OCI-LY7 (cell line): Measurements from ENCODE around the gene WDFY2. TPM values are rescaled to one million over a fixed set of nuclear protein-coding genes. Genes with fewer than 3 reads are reported as not detected.

Source experiments
- BruUV-seq: library from RNA; stranded (reverse); fragments of 400-500 nt; replicated peaks from 2 replicates; lab custom pipeline; 2021; lab: Mats Ljungman, UMichigan
- CTCF ChIA-PET: fragments of 300-600 bp; sonication (Branson Sonifier 250); formaldehyde crosslinking; loops from one replicate; lab custom pipeline; 2022; ENCODE audit warnings: antibody characterized with exemption; ENCODE audit not compliant: unreplicated experiment; lab: Charles Lee
- POLR2A ChIA-PET: fragments of 300-600 bp; sonication (Branson Sonifier 250); formaldehyde crosslinking; loops from one replicate; lab custom pipeline; 2022; ENCODE audit warnings: antibody characterized with exemption; lab: Charles Lee
- DNase-seq: peaks from one replicate; pipeline ENCODE4 v3.0.0-alpha.2; 2015; ENCODE audit warnings: low spot score
- H2AFZ ChIP-seq: fragments of 200-600 bp; sonication (generic), shearing (Covaris generic); 2 replicates; pipeline ENCODE4 v1.6.1; 2014; ENCODE audit warnings: mild to moderate bottlenecking, antibody characterized with exemption, low read length, moderate library complexity
- H3K27ac ChIP-seq: fragments of 200-600 bp; sonication (generic); 2 replicates; pipeline ENCODE4 v1.5.1; 2014; ENCODE audit warnings: mixed run types, low read depth, mild to moderate bottlenecking, moderate library complexity, low read length, inconsistent platforms; ENCODE audit not compliant: poor library complexity, severe bottlenecking
- H3K36me3 ChIP-seq: fragments of 200-600 bp; sonication (generic); 2 replicates; pipeline ENCODE4 v1.6.1; 2014; ENCODE audit warnings: mild to moderate bottlenecking, antibody characterized with exemption, low read length, moderate library complexity, mixed read lengths; ENCODE audit not compliant: insufficient read depth
- H3K4me1 ChIP-seq: fragments of 200-600 bp; sonication (generic); 2 replicates; pipeline ENCODE4 v1.5.1; 2014; ENCODE audit warnings: mild to moderate bottlenecking, low read length; ENCODE audit not compliant: insufficient read depth, poor library complexity, severe bottlenecking
- H3K4me2 ChIP-seq: fragments of 200-600 bp; sonication (generic); 2 replicates; pipeline ENCODE4 v1.6.1; 2014; ENCODE audit warnings: mild to moderate bottlenecking, low read length
- H3K4me3 ChIP-seq: fragments of 200-600 bp; sonication (generic); 2 replicates; pipeline ENCODE4 v1.5.1; 2014; ENCODE audit warnings: mild to moderate bottlenecking, low read depth, low read length; ENCODE audit not compliant: poor library complexity, severe bottlenecking
- H3K79me2 ChIP-seq: fragments of 200-600 bp; sonication (generic); 2 replicates; pipeline ENCODE4 v1.6.1; 2016; ENCODE audit warnings: low read depth, mild to moderate bottlenecking, low read length, moderate library complexity, mixed read lengths; ENCODE audit not compliant: insufficient read depth
- H3K9me2 ChIP-seq: fragments of 200-600 bp; sonication (generic); 2 replicates; pipeline ENCODE4 v1.6.1; 2016; ENCODE audit warnings: mild to moderate bottlenecking, low read length, mixed read lengths; ENCODE audit not compliant: insufficient read depth
- H3K9me3 ChIP-seq: fragments of 200-600 bp; sonication (generic); 2 replicates; pipeline ENCODE4 v1.6.1; 2014; ENCODE audit warnings: mild to moderate bottlenecking, mixed run types, low read length, mixed read lengths
- H4K20me1 ChIP-seq: fragments of 200-600 bp; sonication (generic); 2 replicates; pipeline ENCODE4 v1.6.1; 2014; ENCODE audit warnings: mild to moderate bottlenecking, antibody characterized with exemption, low read length, moderate library complexity, mixed read lengths; ENCODE audit not compliant: insufficient read depth
- EZH2phosphoT487 ChIP-seq: fragments of 200-600 bp; sonication (generic); IDR thresholded peaks from 2 replicates; pipeline ENCODE4 v1.6.1; 2018; ENCODE audit warnings: low read depth, borderline replicate concordance, mild to moderate bottlenecking, mixed run types, antibody characterized with exemption, low read length, moderate library complexity, mixed read lengths
- intact Hi-C: fragments of 100-400 bp; cut with micrococcal nuclease; formaldehyde crosslinking; loops from one replicate; pipeline ENCODE4 v1.10.0; 2022; ENCODE audit not compliant: unreplicated experiment
- total RNA-seq, 2 experiments: library from RNA; depleted of rRNA in 1 of 2; stranded (reverse); fragments of >200 nt in 1 of 2; shearing (Covaris generic) in 1 of 2; gene quantifications; 2 replicates each; pipeline ENCODE4 v1.2.3, GENCODE V29; 2014 to 2022
- TF ChIP-seq, protein P1 (sequence below): fragments of 200-600 bp; sonication (generic); conservative IDR thresholded peaks from 2 replicates; pipeline ENCODE4 v1.5.1; 2014; ENCODE audit warnings: mild to moderate bottlenecking, antibody characterized with exemption, low read length, moderate library complexity, mixed read lengths

The WDFY2 gene
- total RNA-seq, 2 experiments from 2014 or later = 6.4 to 18.1 TPM

DNA sequence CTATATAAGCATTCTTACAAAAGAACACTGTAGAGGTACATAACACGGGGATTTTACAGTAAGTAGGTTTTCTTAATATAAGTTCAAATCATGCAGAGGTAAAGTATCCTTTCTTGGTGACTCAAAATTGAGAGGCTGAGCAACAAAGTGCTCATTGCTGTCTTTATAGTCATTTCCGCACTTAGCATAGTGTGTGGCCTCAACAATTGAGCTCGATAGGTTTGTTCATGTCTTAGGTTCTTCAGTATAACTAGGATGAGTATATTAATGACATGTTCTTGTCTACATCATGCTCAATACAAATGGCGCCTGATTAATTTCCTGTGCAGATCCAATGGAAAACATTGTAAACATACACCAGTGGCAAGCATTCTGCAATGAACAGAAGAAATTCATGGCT lies 1.4 kb downstream of the WDFY2 start:
- TF ChIP-seq, protein P1, sequence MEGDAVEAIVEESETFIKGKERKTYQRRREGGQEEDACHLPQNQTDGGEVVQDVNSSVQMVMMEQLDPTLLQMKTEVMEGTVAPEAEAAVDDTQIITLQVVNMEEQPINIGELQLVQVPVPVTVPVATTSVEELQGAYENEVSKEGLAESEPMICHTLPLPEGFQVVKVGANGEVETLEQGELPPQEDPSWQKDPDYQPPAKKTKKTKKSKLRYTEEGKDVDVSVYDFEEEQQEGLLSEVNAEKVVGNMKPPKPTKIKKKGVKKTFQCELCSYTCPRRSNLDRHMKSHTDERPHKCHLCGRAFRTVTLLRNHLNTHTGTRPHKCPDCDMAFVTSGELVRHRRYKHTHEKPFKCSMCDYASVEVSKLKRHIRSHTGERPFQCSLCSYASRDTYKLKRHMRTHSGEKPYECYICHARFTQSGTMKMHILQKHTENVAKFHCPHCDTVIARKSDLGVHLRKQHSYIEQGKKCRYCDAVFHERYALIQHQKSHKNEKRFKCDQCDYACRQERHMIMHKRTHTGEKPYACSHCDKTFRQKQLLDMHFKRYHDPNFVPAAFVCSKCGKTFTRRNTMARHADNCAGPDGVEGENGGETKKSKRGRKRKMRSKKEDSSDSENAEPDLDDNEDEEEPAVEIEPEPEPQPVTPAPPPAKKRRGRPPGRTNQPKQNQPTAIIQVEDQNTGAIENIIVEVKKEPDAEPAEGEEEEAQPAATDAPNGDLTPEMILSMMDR = no peak
- TF ChIP-seq EZH2phosphoT487 = no peak
- Histone ChIP-seq H3K36me3 (peaks cover 5% of the 10 kb centered on the region; the same call in 1 of the 2 replicates), H3K27ac (no peak overlapping the region), H3K79me2 (peaks cover 22% of the 10 kb centered on the region; the same call in 1 of the 2 replicates), H3K9me2 (no peaks in the 10 kb centered on the region), H3K9me3 (no peaks in the 10 kb centered on the region), H2AFZ (peak overlapping the region; percentile 84; the same call in 1 of the 2 replicates), H3K4me2 (peak overlapping the region; percentile 87), H3K4me1 (peaks cover 16% of the 10 kb centered on the region), H4K20me1 (peaks cover 20% of the 10 kb centered on the region; the same call in 1 of the 2 replicates), H3K4me3 (peak overlapping the region; percentile 77)
- peak; percentile 26 for DNase-seq
- ChIA-PET CTCF (interaction anchor here (0.5 to 1.3 kb wide), 3 partner anchors 120 to 215 kb away, joined by 3 read pairs; no protein-coding TSS in a partner anchor), POLR2A (interaction anchor here (1.4 to 3.1 kb wide), 5 partner anchors 10 to 208 kb away, joined by 3 to 16 read pairs (median 3); partner anchors contain the start of gene INTS6)
- no TSS peak for BruUV-seq
- intact Hi-C loops = loop anchor here (1.0 to 2.0 kb wide), 2 partner anchors 119 to 247 kb away; no protein-coding TSS in a partner anchor

DNA sequence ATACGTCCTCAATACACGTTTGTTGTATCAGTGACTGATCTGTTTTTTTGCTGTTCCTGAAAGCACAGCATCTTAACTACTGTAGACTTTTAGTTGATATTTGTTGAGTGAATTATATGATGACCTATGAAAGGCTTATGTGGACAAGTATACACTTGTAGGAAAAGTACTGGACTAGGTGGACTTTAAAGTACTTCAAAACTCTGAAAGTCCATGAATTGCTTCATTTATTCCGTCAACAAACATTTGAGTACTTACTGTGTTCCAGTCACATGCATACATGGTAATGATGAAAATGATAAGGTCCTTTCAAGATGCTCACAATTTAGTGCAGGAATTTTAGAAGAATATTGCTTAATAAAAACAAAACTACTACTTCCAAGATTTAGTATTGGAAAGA lies 3.1 kb downstream of the WDFY2 start:
- CTCF ChIA-PET = interaction anchor here (1.0 kb wide), 1 partner anchor 210 kb away, joined by 3 read pairs; no protein-coding TSS in a partner anchor

More for the DNA sequence above, 3.1 kb downstream of the WDFY2 start:
- Histone ChIP-seq H3K9me3 (no peaks in the 10 kb centered on the region), H3K27ac (no peak overlapping the region), H3K79me2 (peaks cover 22% of the 10 kb centered on the region; the same call in 1 of the 2 replicates), H2AFZ (no peak overlapping the region), H3K4me1 (peaks cover 10% of the 10 kb centered on the region), H3K9me2 (no peaks in the 10 kb centered on the region), H3K36me3 (peaks cover 5% of the 10 kb centered on the region; the same call in 1 of the 2 replicates), H4K20me1 (peaks cover 20% of the 10 kb centered on the region; the same call in 1 of the 2 replicates), H3K4me2 (no peak overlapping the region), H3K4me3 (no peak overlapping the region)
- POLR2A ChIA-PET = interaction anchor here (3.1 kb wide), 1 partner anchor 134 kb away, joined by 16 read pairs; the partner anchor contains the start of gene INTS6
- DNase-seq = no peak
- BruUV-seq = no TSS peak
- intact Hi-C loops = no loop called here
- TF ChIP-seq EZH2phosphoT487 = no peak
- TF ChIP-seq, protein P1 = no peak
